ENCODE results near the gene HTRA2. TPM values are rescaled to one million over a fixed set of nuclear protein-coding genes. Genes with fewer than 3 reads are reported as not detected.

HTRA2 gene
- total and polyA plus RNA-seq, 9 of the 15 experiments (the other 6 are each of a cell fraction or from before 2014, with no cell fraction given) = 54.2 to 71.2 (median 65.8) TPM

- FAIRE-seq = no peak
- no peak for TF ChIP-seq ELF1 (tag; IDR thresholded peaks at IDR 0.05)
- TF ChIP-seq ETV5 (CRISPR knock-in tag; IDR thresholded peaks at IDR 0.05; ENCODE audit: low read depth) = no peak
- TF ChIP-seq SMAD1 (IDR thresholded peaks at IDR 0.05; ENCODE audit: low read depth, low read length, partially characterized antibody) = peak; percentile 80
- no peak for TF ChIP-seq PURB (CRISPR knock-in tag; IDR thresholded peaks at IDR 0.05; ENCODE audit: low read depth)
- TF ChIP-seq NFIC (IDR thresholded peaks at IDR 0.05) = peak; percentile 99
- peak in 1 of 2 experiments; percentile 7; a peak in 1 of 4 replicates for TF ChIP-seq RAD21 (CRISPR knock-in tag; conservative IDR thresholded peaks at IDR 0.05 in 1 of 2, IDR thresholded peaks at IDR 0.05 in 1 of 2)
- no peak for TF ChIP-seq SRSF9 (IDR thresholded peaks at IDR 0.05; ENCODE audit: borderline replicate concordance, low read depth, low read length)
- TF ChIP-seq TSHZ1 (CRISPR knock-in tag; IDR thresholded peaks at IDR 0.05) = no peak
- no peak for TF ChIP-seq ZBTB5 (IDR thresholded peaks at IDR 0.05)
- peak; percentile 97 for TF ChIP-seq NFIX (CRISPR knock-in tag; IDR thresholded peaks at IDR 0.05; ENCODE audit: low read depth)
- TF ChIP-seq ZNF324 (CRISPR knock-in tag; IDR thresholded peaks at IDR 0.05) = no peak
- TF ChIP-seq ARNT (IDR thresholded peaks at IDR 0.05) = no peak
- no peak for TF ChIP-seq BACH1 (tag; IDR thresholded peaks at IDR 0.05)
- TF ChIP-seq CEBPB (tag; IDR thresholded peaks at IDR 0.05) = no peak
- TF ChIP-seq SAFB (IDR thresholded peaks at IDR 0.05; ENCODE audit: borderline replicate concordance, low read depth, low read length) = no peak
- no peak for TF ChIP-seq ZSCAN32 (CRISPR knock-in tag; IDR thresholded peaks at IDR 0.05)
- no peak for TF ChIP-seq HDAC8 (tag; IDR thresholded peaks at IDR 0.05)
- no peak for TF ChIP-seq NR2C1 (IDR thresholded peaks at IDR 0.05)
- TF ChIP-seq NR2C1 (tag; IDR thresholded peaks at IDR 0.05) = no peak
Observed at GRCh38 chr2:74496997-74497776, 32.5 kb upstream of the HTRA2 start.

More at GRCh38 chr2:74496997-74497776, 32.5 kb upstream of the HTRA2 start:
- no peak overlapping the region for H3K9ac ChIP-seq (ENCODE audit: insufficient read depth in 1 of 2, low read depth in 2 of 2, low read length in 2 of 2)
- H3K9me3 ChIP-seq (replicated peaks; ENCODE audit: control insufficient read depth, insufficient read depth, low read depth, low read length) = no peaks in the 10 kb centered on the region
- H3K27ac ChIP-seq (ENCODE audit: extremely low read depth, low read depth, low read length) = no peak overlapping the region
- no peaks in the 10 kb centered on the region for H3K27me3 ChIP-seq (ENCODE audit: control insufficient read depth in 2 of 2, insufficient read depth in 2 of 2, low read length in 2 of 2)
- H3K36me3 ChIP-seq (ENCODE audit: control insufficient read depth, insufficient read depth, low read length) = peaks cover 23% of the 10 kb centered on the region; the same call in 2 of the 3 replicates
- in situ Hi-C loops (cut with MboI) (no loop called here), intact Hi-C loops (cut with micrococcal nuclease) (no loop called here)
- no TSS peak for BruUV-seq (replicated peaks)
- no peaks in the 10 kb centered on the region for H3K79me2 ChIP-seq (ENCODE audit: control insufficient read depth, insufficient read depth, low read length)
- ATAC-seq = no peak
- H3K4me2 ChIP-seq (ENCODE audit: insufficient read depth, low read length) = no peak overlapping the region
- peaks cover 11 to 32% of the 10 kb centered on the region in 2 experiments; a peak in 4 of 5 replicates for H3K4me1 ChIP-seq (replicated peaks in 1 of 2; ENCODE audit: control insufficient read depth in 2 of 2, insufficient read depth in 2 of 2, low read length in 2 of 2)
- H3K4me3 ChIP-seq = no peak overlapping the region
- POLR2A ChIA-PET = interaction anchor here (1.0 kb wide), 1 partner anchor 25 kb away, joined by 3 read pairs; no protein-coding TSS in a partner anchor
- 87% methylated on average over 18 of the region's 19 CpGs for WGBS (ENCODE audit: insufficient coverage, low coverage, missing lambda C conversion rate)
- no peak overlapping the region for H2AFZ ChIP-seq (ENCODE audit: low read depth, low read length)
- no peaks in the 10 kb centered on the region for H3K9me1 ChIP-seq (ENCODE audit: control insufficient read depth, insufficient read depth, low read length)
- no peak for DNase-seq (ENCODE audit: extremely low read depth in 1 of 4, low spot score in 3 of 4)
- CTCF ChIA-PET (ENCODE audit: low intra/inter-chr PET ratio) = no interaction called here
- no peaks in the 10 kb centered on the region for H4K20me1 ChIP-seq (replicated peaks; ENCODE audit: control insufficient read depth, insufficient read depth, low read length)

Measured in K562 (cell line).